Neural crest cell (in vitro differentiated cells): ENCODE results near the gene CD38. TPM values are rescaled to one million over a fixed set of nuclear protein-coding genes. Genes with fewer than 3 reads are reported as not detected.

Experiments used
- DNase-seq: peaks from one replicate; pipeline ENCODE4 v3.0.0; 2021; ENCODE audit warnings: low read depth, mixed read lengths, low spot score
- H3K27ac Mint-ChIP-seq: one replicate; pipeline ENCODE4 v1.8.0; 2021; ENCODE audit warnings: mild to moderate bottlenecking, mixed read lengths; ENCODE audit not compliant: unreplicated experiment
- H3K27me3 Mint-ChIP-seq: 2 replicates; pipeline ENCODE4 v1.8.0; 2021; ENCODE audit warnings: low read depth, mild to moderate bottlenecking, mixed read lengths
- H3K36me3 Mint-ChIP-seq: 2 replicates; pipeline ENCODE4 v1.8.0; 2021; ENCODE audit warnings: low read depth, mild to moderate bottlenecking, mixed read lengths
- H3K4me1 Mint-ChIP-seq: 2 replicates; pipeline ENCODE4 v1.8.0; 2021; ENCODE audit warnings: mixed read lengths
- H3K4me3 Mint-ChIP-seq: one replicate; pipeline ENCODE4 v1.8.0; 2021; ENCODE audit warnings: mild to moderate bottlenecking, mixed read lengths
- H3K9me3 Mint-ChIP-seq: 2 replicates; pipeline ENCODE4 v1.8.0; 2021; ENCODE audit warnings: mixed read lengths
- total RNA-seq: library from RNA; stranded (reverse); gene quantifications from 2 replicates; pipeline ENCODE4 v1.2.1, GENCODE V29; 2021
- TF ChIP-seq, protein P1 (sequence below): fragments of 200-600 bp; sonication (generic); conservative IDR thresholded peaks from 2 replicates; pipeline ENCODE4 v1.5.0; 2021; ENCODE audit warnings: antibody characterized with exemption, mild to moderate bottlenecking

Gene CD38
- total RNA-seq, 1 donor from 2014 or later: 0.05 TPM

- Mint-ChIP-seq H3K4me1 (peaks cover 2% of the 10 kb centered on the region), H3K9me3 (no peaks in the 10 kb centered on the region), H3K27me3 (peaks cover 66% of the 10 kb centered on the region), H3K27ac (no peak overlapping the region), H3K4me3 (no peak overlapping the region), H3K36me3 (no peaks in the 10 kb centered on the region)
- no peak for DNase-seq
- TF ChIP-seq, protein P1, sequence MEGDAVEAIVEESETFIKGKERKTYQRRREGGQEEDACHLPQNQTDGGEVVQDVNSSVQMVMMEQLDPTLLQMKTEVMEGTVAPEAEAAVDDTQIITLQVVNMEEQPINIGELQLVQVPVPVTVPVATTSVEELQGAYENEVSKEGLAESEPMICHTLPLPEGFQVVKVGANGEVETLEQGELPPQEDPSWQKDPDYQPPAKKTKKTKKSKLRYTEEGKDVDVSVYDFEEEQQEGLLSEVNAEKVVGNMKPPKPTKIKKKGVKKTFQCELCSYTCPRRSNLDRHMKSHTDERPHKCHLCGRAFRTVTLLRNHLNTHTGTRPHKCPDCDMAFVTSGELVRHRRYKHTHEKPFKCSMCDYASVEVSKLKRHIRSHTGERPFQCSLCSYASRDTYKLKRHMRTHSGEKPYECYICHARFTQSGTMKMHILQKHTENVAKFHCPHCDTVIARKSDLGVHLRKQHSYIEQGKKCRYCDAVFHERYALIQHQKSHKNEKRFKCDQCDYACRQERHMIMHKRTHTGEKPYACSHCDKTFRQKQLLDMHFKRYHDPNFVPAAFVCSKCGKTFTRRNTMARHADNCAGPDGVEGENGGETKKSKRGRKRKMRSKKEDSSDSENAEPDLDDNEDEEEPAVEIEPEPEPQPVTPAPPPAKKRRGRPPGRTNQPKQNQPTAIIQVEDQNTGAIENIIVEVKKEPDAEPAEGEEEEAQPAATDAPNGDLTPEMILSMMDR: no peak
Measured at GRCh38 chr4:15774020-15774420, 4.1 kb upstream of the CD38 start.

- H3K4me3 Mint-ChIP-seq: peak overlapping the region; percentile 73
- peaks cover 11% of the 10 kb centered on the region for H3K4me1 Mint-ChIP-seq
- H3K36me3 Mint-ChIP-seq: no peaks in the 10 kb centered on the region
- H3K27ac Mint-ChIP-seq: no peak overlapping the region
- peaks cover 90% of the 10 kb centered on the region for H3K27me3 Mint-ChIP-seq
- H3K9me3 Mint-ChIP-seq: no peaks in the 10 kb centered on the region
- no peak for DNase-seq
- TF ChIP-seq, protein P1: no peak
Measured at GRCh38 chr4:15776871-15777648, 1.1 kb upstream of the CD38 start.

GRCh38 chr4:15777697-15778288 is 335 bp upstream of the CD38 start:
- Mint-ChIP-seq H3K36me3 (no peaks in the 10 kb centered on the region), H3K9me3 (no peaks in the 10 kb centered on the region), H3K27me3 (peaks cover 86% of the 10 kb centered on the region), H3K27ac (no peak overlapping the region), H3K4me1 (peaks cover 11% of the 10 kb centered on the region), H3K4me3 (peak overlapping the region; percentile 73)
- TF ChIP-seq, protein P1: no peak
- no peak for DNase-seq

DNA sequence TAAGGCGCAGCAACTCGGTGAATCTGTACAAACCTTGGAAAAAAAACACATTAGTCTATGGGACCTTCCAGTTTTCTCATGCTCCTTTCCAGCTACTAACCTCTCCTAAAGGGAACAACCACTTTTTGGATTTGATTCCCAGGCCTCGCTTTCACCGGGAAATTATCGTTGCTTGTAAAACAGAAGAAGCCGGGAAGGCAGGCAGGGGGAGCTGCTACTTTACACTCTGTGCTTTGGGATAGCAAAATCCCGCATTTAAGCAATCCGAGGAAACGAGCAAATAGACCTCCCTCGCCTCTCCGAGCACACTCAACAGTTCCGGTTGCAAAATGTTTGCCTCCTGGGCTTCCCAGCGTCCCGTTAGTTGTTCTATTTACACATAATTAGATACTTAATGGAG is 1.2 kb downstream of the CD38 start:
- Mint-ChIP-seq H3K4me1 (peaks cover 11% of the 10 kb centered on the region), H3K9me3 (no peaks in the 10 kb centered on the region), H3K4me3 (peak overlapping the region; percentile 89), H3K36me3 (no peaks in the 10 kb centered on the region), H3K27me3 (peaks cover 81% of the 10 kb centered on the region), H3K27ac (no peak overlapping the region)
- DNase-seq: peak; percentile 13
- TF ChIP-seq, protein P1: peak; percentile 35

- H3K27me3 Mint-ChIP-seq: peaks cover 77% of the 10 kb centered on the region
Measured at GRCh38 chr4:15779809-15780208, 1.7 kb downstream of the CD38 start.

More at GRCh38 chr4:15779809-15780208, 1.7 kb downstream of the CD38 start:
- H3K4me1 Mint-ChIP-seq: peaks cover 11% of the 10 kb centered on the region
- DNase-seq: no peak
- TF ChIP-seq, protein P1: no peak
- H3K4me3 Mint-ChIP-seq: peak overlapping the region; percentile 89
- no peak overlapping the region for H3K27ac Mint-ChIP-seq
- H3K36me3 Mint-ChIP-seq: no peaks in the 10 kb centered on the region
- H3K9me3 Mint-ChIP-seq: no peaks in the 10 kb centered on the region
